Stimulated activated CD8-positive, alpha-beta memory T cell treated with anti-CD3 and anti-CD28 coated beads, Interleukin-15, amount 100 ng/mL, for 48 hours (primary cell): ENCODE results near the gene NSF.
"Not testable (repeated sequence)": the region's sequence is repeated elsewhere in the genome, so short reads cannot be mapped to it uniquely, and the experiment has no call there.

Experiments used
- DNase-seq, 2 donors: peaks; one replicate each; pipeline ENCODE4 v3.0.0-alpha.2; 2020; ENCODE audit warnings: low read depth in 2 of 2

The NSF gene

GRCh38 chr17:46773676-46774075 lies 183.2 kb downstream of the NSF start:
- DNase-seq: no peak

DNA sequence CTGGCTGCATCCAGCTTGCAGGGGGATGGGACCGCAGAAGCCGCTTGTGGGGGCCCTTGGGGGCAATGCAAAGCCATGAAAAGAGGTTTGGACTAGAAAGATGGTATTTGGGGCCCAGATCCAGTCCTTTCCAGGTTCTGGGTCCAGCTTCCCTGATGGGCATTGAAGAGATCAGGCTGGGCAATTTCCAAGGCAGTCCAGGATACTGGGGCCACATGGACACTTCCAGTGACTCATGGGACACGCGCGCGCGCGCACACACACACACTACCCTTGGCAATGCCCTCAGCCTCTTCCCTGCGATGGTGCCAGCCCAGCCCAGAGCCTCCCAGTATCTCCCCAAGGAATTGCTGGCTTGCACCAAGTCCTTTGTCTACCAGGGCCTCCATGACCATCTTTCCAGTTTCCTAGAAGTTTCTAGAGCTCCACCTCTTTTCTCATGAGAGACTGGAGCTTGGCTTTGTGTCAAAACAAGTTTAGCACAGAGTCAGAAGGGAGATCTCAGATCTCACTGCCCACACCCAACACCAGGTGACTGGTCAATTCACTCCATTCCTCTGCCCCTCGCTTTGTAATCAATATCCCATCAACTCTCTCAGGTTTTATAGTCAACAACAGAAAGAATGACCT lies 183.8 kb downstream of the NSF start:
- no peak for DNase-seq

DNA sequence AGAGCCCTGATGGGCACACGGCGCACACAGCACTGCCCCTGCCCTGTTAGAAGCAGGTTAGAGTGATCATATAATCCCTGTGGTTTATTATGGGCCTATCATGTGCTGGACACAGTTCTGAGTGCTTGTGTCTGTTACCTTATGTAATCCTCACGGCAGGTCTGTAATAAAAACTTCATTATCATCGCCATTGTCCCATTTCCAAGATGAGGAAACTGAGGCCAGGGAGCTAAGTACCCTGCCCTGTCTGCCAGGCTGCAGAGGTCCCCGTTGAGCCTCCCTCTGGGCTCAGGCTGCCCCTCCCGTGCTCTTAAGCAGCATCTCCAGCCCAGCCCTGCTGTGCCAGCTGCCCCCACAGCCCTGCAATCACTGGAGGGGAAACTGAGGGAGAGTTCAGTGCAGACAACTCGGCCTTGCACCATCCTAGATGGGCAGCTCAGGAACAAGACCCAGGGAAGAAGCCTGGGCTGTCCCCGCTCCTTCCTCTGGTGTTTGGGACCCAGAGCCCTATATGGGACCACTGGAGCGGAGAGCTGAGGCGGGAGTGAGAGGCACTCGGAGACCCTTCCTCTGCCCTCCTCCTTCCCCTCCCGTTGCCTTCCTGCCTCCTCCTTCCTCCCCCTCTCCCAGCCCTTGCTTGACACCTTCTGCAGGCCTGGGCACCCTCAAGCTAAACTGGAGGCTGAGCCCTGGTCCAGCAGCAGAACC lies 186.0 kb downstream of the NSF start:
- no peak for DNase-seq

DNA sequence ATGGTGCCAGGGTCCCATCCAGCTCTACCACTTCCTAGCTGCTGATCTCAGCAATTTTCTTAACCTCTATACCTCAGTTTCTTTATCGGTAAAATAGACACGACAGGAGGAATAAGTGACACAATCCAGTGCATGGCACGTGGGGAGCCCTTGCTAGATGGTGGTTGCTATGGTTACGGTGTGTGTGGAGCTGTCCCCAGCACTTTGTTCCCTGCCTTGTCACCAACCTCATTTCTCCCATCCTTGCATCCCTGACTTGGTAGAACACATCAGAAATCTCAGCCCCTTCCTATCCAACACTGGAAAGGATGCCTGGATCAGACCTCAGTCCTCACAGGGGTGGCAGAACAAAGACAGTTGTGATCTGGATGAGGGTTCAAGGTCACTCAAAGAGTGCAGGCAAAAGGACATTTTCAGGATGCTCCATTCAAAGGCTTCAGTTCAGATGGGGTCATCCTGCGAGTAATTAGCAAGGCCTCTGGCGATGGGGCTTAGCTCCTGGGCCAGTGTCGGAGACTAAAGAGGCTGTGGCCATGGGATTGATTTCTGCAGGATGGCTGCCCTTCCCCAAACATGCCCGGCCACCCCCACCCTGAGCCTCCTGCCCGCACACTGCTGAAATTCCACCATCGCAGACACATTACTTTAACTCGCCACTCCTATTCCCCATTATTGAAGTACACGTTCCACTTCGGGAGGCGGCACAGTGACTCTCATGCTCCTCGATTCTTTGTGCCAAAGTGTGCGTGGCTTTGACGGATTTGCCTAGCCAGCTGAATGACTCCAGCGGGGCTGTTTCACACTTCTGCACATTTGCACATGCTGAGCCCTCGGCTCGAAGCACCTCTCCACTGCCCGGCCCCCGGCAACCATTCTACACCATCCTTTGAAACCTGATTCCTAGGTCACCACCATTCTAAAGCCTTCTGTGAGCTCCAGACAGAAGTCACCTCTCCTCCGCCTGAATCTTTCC lies 187.8 kb downstream of the NSF start:
- no peak for DNase-seq

GRCh38 chr17:46780003-46780373 lies 189.5 kb downstream of the NSF start:
- DNase-seq: no peak

- DNase-seq: no peak
Measured at GRCh38 chr17:46782250-46782953, 191.9 kb downstream of the NSF start.

GRCh38 chr17:46783031-46783593 lies 192.6 kb downstream of the NSF start:
- no peak for DNase-seq

DNA sequence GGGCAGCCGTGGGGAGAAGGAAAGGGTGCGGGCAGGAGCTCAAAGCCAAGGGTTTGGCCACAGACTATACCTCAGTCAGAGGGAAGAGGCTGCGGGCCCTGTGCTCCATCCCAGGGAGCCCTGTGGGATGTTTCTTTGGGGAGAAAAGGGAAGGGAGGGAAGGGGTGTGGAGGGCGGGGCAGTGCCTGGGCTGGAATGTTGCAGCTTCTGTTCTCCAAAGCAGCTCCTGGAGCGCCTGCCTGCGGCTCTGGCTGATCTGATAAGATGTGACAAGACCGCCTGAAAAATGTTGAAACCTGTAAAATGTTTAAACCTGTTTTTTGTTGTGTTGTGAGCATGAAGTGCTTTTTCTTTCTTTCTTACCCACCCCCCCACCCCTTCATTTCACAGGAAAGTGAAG lies 195.2 kb downstream of the NSF start:
- no peak for DNase-seq

DNA sequence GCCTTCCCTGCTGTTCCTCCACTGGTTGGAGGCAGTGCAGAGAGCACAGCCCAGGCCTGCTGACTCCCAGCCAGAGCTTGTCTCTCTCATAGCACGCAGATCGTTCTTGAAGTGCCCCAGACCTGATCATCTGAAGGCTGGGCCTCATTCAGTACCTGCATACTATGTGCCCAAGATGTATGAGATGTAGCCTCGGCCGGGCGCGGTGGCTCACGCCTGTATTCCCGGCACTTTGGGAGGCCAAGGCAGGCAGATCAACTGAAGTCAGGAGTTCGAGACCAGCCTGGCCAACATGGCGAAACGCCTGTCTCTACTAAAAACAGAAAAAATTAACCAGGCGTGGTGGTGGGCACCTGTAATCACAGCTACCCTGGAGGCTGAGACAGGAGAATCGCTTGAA lies 197.0 kb downstream of the NSF start:
- no peak for DNase-seq

DNA sequence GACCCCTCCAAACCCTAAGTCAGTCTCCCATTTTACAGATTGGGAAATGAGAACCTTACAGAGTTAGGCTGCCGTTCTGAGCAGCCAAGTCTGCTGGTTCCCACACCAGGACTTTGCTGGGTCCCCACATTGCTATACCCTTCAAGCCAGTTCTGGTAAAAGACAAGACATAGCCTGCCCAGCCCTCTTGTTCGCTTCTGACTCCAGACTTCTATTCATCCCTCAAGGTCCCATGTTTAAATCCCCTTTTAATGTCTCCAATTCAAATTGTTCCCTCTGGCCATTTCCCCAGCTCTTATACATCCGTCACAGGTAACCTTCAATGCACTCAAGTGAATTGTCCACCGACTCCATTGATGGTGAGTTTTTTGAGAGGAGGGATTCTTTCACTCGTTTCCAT lies 197.8 kb downstream of the NSF start:
- no peak for DNase-seq

DNA sequence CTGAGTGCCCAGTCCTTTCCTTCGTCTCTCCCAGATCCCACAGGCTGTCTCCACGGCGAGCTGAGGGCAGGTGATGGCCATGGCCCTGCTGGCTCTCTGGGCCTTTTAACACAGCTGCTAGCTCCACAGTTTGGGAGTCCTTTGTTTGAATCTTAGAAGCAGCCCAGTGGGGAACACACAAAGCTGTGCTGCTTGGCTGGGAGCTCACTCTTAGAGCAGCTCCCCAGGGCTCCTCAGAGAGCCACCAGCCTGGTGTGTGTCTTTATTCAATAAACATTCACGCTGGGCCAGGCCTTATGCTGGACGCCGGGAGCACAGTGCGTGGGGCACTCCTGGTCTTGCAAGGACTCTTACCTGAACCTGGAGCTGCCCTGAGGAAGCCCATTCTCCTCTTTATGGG lies 198.3 kb downstream of the NSF start:
- DNase-seq: no peak

GRCh38 chr17:46789610-46790009 lies 199.1 kb downstream of the NSF start:
- no peak for DNase-seq

DNA sequence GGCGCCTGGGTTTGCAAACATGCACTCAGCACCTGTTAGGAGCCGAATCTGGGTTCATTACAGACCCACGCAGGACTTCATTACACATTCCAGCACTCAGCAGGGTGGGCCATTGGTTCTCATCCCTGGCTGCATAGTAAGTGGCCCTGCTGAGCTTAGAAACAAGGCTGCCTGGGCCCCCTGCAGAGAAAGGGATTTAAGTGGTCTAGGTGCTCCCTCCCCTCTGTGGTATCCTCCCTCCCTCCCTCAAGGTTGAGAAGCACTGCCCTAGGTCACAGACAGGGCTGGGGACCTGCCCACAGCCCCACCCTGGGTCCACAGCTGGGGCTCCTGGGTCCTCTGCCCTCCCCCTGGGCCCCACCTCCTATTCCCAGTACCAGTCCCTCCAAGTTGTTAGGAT lies 199.7 kb downstream of the NSF start:
- DNase-seq: no peak

DNA sequence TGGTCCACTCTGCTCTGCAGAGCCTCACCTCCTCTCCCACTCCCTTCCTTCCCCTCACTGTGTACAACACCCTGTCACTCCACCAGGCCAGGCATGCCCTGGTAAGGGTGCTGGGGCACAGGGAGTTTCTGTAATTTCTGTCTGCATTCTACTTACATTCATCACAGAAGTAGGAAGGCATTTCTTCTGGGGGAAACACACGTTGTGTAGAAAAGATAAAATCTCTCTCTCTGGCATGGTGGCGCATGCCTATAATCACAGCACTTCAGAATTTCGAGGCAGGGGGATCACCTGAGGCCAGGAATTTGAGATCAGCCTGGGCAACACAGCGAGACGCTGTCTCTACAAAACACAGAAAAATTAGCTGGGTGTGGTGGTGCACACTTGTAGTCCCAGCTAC lies 201.1 kb downstream of the NSF start:
- no peak for DNase-seq

DNA sequence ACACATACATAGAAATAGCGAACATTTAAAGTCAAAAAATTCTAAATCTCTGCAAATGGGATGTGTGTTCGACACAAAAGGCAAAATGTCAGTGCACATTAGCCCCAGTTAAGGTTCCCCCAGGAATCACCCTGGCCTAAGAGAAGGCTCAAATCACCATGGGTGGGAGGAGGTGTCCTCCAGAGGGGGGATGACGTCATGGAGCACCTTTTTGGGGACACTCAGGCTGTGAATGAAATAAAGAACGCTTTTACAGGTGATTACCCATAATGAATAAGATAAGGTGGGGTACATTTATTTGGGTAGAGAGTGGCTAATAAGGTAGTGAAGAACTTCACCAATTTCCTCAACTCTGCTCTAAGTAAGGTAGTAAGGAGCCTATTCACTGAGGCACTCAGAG lies 201.6 kb downstream of the NSF start:
- DNase-seq: no peak

- DNase-seq: not testable (repeated sequence)
Measured at GRCh38 chr17:46793023-46793422, 202.6 kb downstream of the NSF start.

DNA sequence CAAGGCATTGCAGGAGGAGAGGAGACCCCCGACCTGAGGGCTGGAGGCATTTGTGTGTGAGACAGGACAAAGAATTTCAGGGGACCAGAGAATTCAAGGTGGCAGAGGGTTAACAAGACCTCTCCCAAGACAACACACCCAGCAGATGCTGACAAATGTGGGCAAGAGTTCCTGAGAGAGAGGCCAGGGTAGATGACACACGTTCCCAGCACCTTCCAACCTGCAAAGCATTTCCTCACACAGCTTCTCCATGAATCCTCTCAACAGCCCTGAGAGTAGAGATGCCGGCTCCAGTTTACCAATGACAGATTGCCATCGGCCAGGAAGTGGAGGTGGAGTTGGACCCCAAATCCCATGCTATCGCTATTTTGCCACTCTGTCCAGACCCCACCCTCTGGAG lies 203.1 kb downstream of the NSF start:
- DNase-seq: no peak

GRCh38 chr17:46794318-46794717 lies 203.8 kb downstream of the NSF start:
- DNase-seq: no peak

DNA sequence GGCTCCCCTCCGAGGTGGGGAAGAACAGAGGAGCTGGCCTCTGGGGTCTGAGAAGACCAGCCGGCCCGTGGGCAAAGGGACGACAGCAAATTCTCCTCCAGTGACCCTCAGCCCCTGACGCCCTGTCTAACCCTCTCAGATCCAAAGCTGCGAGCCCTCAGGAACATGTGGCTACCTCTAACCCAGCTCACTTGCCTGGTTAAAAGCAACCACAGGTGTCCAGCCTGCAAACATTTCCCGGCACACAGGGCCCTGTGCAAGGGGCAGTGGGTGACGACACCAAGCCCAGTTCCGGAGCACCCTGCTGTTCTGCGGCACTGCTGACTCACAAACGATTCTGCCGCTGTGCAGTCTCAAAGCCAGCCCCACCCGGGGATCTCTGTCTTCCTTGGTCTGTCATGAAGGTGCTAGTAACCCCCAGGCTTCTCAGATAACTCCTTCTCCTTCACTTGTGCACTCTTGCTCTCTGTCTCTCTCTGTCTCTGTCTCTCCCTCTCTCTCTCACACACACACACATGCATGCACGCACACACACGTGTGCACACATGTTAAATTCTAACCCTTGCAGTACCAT lies 205.0 kb downstream of the NSF start:
- DNase-seq: no peak

GRCh38 chr17:46796084-46796483 lies 205.6 kb downstream of the NSF start:
- no peak for DNase-seq

DNA sequence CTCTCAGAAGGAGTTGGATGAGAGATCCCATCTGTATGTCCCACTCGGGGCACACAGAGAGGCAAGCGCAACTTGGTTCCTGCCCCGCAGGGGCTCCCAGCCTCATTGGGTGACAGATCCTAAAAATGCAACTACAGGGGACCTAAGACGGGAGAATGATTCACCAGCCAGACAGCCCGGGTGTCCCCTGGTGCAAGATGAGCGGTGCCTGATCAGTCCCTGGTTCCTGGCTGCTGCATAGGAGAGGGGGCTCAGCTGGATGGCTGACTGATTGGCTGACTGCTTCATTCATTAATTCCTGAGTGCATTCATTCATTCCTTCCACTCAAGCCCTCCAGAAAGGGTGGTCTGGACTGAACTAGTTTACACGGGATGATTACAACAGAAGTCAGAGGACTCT lies 206.1 kb downstream of the NSF start:
- no peak for DNase-seq
